ENCODE results near the gene KAT7.

GRCh38 chr17:49760932-49761558, 27.4 kb upstream of the KAT7 start:
- no peak for TF ChIP-seq CTCF (IDR thresholded peaks at IDR 0.05; ENCODE audit: insufficient read depth, low read length)
- no peak for TF ChIP-seq POLR2AphosphoS5 (IDR thresholded peaks at IDR 0.05; ENCODE audit: low read depth)
- TF ChIP-seq REST (IDR thresholded peaks at IDR 0.05; ENCODE audit: insufficient replicate concordance, low read depth) = no peak
- TF ChIP-seq SPI1 (IDR thresholded peaks at IDR 0.05; ENCODE audit: borderline replicate concordance, low read depth) = no peak
- TF ChIP-seq GABPA (IDR thresholded peaks at IDR 0.05; ENCODE audit: low read depth) = no peak
